Body of pancreas (tissue), 4 donors: ENCODE measurements around the gene POMC.

Experiments
- POLR2A ChIP-seq, 3 donors: fragments of 450-650 bp; IDR thresholded peaks; one replicate each; pipeline ENCODE4 v1.6.1; 2016; ENCODE audit warnings: antibody characterized with exemption in 3 of 3, mild to moderate bottlenecking in 2 of 3
- TF ChIP-seq, protein P1 (sequence below), 7 experiments: fragments of 450-650 bp in 4 of 7; fragments of 200-600 bp in 3 of 7; sonication (generic) in 3 of 7; IDR thresholded peaks; one replicate each; pipeline ENCODE4 v1.5.1; 2016 to 2019; ENCODE audit warnings: antibody characterized with exemption in 7 of 7

DNA sequence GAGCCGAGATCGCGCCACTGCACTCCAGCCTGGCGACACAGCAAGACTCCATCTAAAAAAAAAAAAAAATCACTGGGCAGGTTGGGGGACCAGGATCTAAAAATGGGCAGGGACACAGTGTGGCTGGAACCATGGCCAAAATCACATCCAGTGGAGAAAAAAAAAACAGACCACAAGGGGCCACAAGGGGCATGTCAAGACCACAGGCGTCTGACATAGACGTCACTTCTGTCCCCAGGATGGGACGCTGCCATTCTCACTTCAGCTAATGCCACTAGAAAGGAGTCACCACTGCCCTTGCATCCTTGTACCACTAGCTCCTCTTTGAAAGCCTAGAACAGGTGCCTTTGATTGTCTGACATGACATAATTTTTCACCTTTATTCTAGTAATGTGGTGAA, 2.5 kb upstream of the POMC start:
- TF ChIP-seq, protein P1, sequence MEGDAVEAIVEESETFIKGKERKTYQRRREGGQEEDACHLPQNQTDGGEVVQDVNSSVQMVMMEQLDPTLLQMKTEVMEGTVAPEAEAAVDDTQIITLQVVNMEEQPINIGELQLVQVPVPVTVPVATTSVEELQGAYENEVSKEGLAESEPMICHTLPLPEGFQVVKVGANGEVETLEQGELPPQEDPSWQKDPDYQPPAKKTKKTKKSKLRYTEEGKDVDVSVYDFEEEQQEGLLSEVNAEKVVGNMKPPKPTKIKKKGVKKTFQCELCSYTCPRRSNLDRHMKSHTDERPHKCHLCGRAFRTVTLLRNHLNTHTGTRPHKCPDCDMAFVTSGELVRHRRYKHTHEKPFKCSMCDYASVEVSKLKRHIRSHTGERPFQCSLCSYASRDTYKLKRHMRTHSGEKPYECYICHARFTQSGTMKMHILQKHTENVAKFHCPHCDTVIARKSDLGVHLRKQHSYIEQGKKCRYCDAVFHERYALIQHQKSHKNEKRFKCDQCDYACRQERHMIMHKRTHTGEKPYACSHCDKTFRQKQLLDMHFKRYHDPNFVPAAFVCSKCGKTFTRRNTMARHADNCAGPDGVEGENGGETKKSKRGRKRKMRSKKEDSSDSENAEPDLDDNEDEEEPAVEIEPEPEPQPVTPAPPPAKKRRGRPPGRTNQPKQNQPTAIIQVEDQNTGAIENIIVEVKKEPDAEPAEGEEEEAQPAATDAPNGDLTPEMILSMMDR (IDR thresholded peaks at IDR 0.05) = no peak
- TF ChIP-seq POLR2A (IDR thresholded peaks at IDR 0.05) = no peak
